Upper lobe of left lung (tissue), 6 donors: Measurements from ENCODE around the gene UNCX. TPM values are rescaled to one million over a fixed set of nuclear protein-coding genes. Genes with fewer than 3 reads are reported as not detected.

Source experiments
- ATAC-seq, 2 donors: fragments of 200-7000 bp; cut with Tn5 transposase; one replicate each; pipeline ENCODE4 v1.9.1; 2022; ENCODE audit warnings: mild to moderate bottlenecking in 2 of 2, moderate library complexity in 2 of 2; ENCODE audit not compliant: low FRiP score in 2 of 2
- DNase-seq, 2 donors: peaks; one replicate each; pipeline ENCODE4 v3.0.0-alpha.2; 2019 to 2020
- H3K27ac ChIP-seq, 4 donors: fragments of 200-600 bp; sonication (generic); one replicate each; pipeline ENCODE4 v1.5.1; 2016 to 2019
- H3K27me3 ChIP-seq, 4 donors: fragments of 200-600 bp; sonication (generic); one replicate each; pipeline ENCODE4 v1.5.1; 2017 to 2019
- H3K36me3 ChIP-seq, 4 donors: fragments of 200-600 bp; sonication (generic); one replicate each; pipeline ENCODE4 v1.5.1; 2016 to 2019
- H3K4me1 ChIP-seq, 4 donors: fragments of 200-600 bp; sonication (generic); one replicate each; pipeline ENCODE4 v1.5.1; 2018 to 2019
- H3K4me3 ChIP-seq, 4 donors: fragments of 200-600 bp; sonication (generic); one replicate each; pipeline ENCODE4 v1.5.1; 2017 to 2019; ENCODE audit warnings: mild to moderate bottlenecking in 2 of 4, moderate library complexity in 1 of 4
- H3K9me3 ChIP-seq, 4 donors: fragments of 200-600 bp; sonication (generic); one replicate each; pipeline ENCODE4 v1.5.1; 2018 to 2019
- EP300 ChIP-seq, 4 donors: sonication (generic); formaldehyde crosslinking; IDR thresholded peaks; one replicate each; pipeline ENCODE4 v1.5.1; 2017; ENCODE audit warnings: antibody characterized with exemption in 4 of 4, control low read depth in 2 of 4
- POLR2A ChIP-seq, 4 donors: fragments of 450-650 bp; IDR thresholded peaks; one replicate each; pipeline ENCODE4 v1.5.1; 2016 to 2017; ENCODE audit warnings: antibody characterized with exemption in 4 of 4, mild to moderate bottlenecking in 2 of 4
- POLR2AphosphoS5 ChIP-seq, 2 donors: sonication (generic); formaldehyde crosslinking; IDR thresholded peaks; one replicate each; pipeline ENCODE4 v1.5.1; 2017; ENCODE audit warnings: antibody characterized with exemption in 2 of 2
- WGBS, 2 donors: methylation state at CpG; one replicate each; pipeline ENCODE4 v1.1.5; 2017 to 2018; 5-methylcytosine and 5-hydroxymethylcytosine counted together
- total RNA-seq, 6 donors: library from RNA; depleted of rRNA in 4 of 6; stranded (reverse); fragments of >200 nt in 4 of 6; gene quantifications; one replicate each; pipeline versions ENCODE4 v1.1.0 to v1.2.1, GENCODE V29; 2016 to 2021
- TF ChIP-seq, protein P1 (sequence below), 6 experiments: fragments of 450-650 bp in 4 of 6; fragments of 200-600 bp in 2 of 6; sonication (generic) in 2 of 6; IDR thresholded peaks; one replicate each; pipeline ENCODE4 v1.5.1; 2016 to 2019; ENCODE audit warnings: antibody characterized with exemption in 6 of 6
- donor health status: DM: no; HTN: no; CAD: no; lungs with moderate emphysema.
- donor health status: DM: no; HTN: yes; CAD: no; lungs with severe emphysema.

UNCX gene
- total RNA-seq, 6 donors from 2014 or later: not detected

DNA sequence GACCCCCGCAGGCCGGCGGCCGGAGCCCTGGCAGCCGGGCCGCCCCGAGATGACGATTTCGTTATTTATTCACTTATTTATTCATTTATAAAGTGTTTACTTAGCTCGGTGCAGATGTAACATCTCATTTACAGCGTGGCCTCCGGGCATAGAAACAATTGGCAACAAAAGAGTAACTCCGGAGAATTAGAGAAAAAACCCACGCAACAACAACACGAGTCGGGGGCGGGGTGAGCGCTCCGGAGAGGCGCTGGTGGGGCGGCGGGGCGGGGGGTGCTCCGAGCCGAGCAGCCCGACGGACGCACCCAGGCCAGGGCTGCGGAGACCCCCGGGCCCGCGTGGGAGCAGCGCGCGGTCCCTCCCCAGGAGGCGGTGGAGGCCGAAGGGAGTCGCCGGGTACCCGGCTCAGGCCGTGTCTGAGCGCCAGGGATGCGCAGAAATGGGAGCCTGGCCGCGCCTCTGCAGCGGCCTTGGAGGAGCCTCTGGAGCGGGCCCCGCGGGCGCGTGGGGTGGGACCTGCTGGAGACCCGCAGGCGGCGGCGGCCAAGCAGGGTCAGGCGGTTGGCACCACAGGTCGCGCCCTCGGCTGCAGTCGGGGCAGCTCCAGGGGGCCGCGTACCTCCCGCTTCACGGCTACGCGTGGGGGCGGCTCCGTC is 14.3 kb downstream of the UNCX start:
- H3K4me3 ChIP-seq: no peak overlapping the region
- ATAC-seq (peak in 1 of 2 donors; percentile 25), DNase-seq (peak in 1 of 2 donors; percentile 85)
- peaks cover 5 to 81% (median 53%) of the 10 kb centered on the region in 4 donors for H3K27me3 ChIP-seq
- no peak for TF ChIP-seq EP300 (IDR thresholded peaks at IDR 0.05)
- no peak for TF ChIP-seq POLR2A (IDR thresholded peaks at IDR 0.05)
- no peak for TF ChIP-seq POLR2AphosphoS5 (IDR thresholded peaks at IDR 0.05)
- TF ChIP-seq, protein P1, sequence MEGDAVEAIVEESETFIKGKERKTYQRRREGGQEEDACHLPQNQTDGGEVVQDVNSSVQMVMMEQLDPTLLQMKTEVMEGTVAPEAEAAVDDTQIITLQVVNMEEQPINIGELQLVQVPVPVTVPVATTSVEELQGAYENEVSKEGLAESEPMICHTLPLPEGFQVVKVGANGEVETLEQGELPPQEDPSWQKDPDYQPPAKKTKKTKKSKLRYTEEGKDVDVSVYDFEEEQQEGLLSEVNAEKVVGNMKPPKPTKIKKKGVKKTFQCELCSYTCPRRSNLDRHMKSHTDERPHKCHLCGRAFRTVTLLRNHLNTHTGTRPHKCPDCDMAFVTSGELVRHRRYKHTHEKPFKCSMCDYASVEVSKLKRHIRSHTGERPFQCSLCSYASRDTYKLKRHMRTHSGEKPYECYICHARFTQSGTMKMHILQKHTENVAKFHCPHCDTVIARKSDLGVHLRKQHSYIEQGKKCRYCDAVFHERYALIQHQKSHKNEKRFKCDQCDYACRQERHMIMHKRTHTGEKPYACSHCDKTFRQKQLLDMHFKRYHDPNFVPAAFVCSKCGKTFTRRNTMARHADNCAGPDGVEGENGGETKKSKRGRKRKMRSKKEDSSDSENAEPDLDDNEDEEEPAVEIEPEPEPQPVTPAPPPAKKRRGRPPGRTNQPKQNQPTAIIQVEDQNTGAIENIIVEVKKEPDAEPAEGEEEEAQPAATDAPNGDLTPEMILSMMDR (IDR thresholded peaks at IDR 0.05): no peak
- H3K9me3 ChIP-seq: no peaks in the 10 kb centered on the region
- no peak overlapping the region for H3K27ac ChIP-seq
- H3K4me1 ChIP-seq: peaks cover 17 to 36% (median 23%) of the 10 kb centered on the region in 4 donors
- WGBS, 2 donors: 3 to 5% methylated on average over 20 to 38 of the region's 68 CpGs
- H3K36me3 ChIP-seq: no peaks in the 10 kb centered on the region

DNA sequence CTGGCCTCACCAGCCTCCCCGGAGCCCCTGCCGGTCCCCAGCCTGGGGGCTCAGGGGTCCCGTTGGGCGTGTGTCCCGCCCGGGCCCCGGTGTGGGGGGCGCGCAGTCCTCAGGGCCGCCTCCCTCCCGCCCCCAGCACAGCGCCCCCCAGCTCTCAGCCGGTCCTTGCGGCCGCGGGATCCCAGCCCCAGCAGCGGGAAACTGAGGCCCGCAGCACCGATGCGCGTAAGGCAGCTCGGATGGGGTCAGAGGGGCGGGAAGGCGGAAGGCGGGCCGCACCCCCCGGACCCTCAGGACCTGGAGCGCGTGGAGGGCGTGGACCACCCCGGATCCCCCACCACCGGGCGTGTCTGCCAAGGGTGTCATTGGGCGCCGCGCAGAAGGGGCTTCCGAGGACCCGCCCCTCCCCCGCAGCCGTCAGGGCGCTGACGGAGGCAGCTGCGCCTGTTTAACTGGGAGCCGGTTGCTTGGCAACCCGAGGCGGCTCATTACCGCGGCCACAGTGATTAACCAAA is 14.9 kb downstream of the UNCX start:
- ATAC-seq: peak in 1 of 2 donors; percentile 4
- peaks cover 17 to 32% (median 20%) of the 10 kb centered on the region in 4 donors for H3K4me1 ChIP-seq
- TF ChIP-seq, protein P1 (IDR thresholded peaks at IDR 0.05): no peak
- no peak for TF ChIP-seq POLR2AphosphoS5 (IDR thresholded peaks at IDR 0.05)
- no peak for TF ChIP-seq EP300 (IDR thresholded peaks at IDR 0.05)
- no peak overlapping the region for H3K4me3 ChIP-seq
- H3K36me3 ChIP-seq: no peaks in the 10 kb centered on the region
- no peak overlapping the region for H3K27ac ChIP-seq
- 2% methylated on average over 15 to 24 of the region's 48 CpGs for WGBS, 2 donors
- DNase-seq: peak in 1 of 2 donors; percentile 81
- peaks cover 5 to 81% (median 50%) of the 10 kb centered on the region in 4 donors for H3K27me3 ChIP-seq
- no peaks in the 10 kb centered on the region for H3K9me3 ChIP-seq

DNA sequence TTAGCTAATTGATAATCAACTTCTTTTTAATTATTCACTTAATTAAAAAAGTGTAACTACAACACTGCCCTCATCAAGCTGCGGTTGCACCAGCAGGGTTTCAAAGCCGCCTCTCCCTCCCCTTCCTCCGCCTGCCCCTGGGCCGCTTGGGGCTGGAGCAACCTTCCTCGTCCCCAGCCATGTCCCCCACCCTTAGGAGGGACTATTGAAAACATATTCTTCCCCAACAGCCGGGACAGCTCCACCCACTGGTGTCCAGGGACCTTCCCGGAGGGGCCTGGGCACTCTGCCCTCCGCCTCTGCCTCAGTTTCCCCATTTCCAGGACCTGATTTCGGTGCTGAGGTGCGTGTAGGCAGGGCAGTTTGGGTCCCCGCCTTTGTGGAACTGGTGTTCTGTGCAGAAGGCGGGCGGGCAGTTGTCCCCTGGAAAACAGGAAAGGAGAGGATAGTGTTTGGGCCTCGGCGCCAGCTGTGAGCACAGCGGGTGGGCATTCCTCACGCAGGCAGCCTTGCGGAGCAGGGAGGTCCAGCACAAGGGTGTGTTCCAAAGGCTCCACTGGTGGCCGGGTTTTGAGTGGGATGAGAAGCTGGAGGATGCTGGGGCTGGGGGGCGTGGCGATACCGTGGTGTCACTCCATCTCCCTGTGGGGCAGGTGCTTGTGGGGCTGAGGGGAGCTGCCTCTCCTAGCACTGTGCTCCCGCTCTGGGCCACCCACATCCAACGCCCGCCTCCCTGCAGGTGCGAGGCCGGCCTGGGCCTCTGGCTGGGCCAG is 15.7 kb downstream of the UNCX start:
- DNase-seq (peak in 1 of 2 donors; percentile 66), ATAC-seq (no peak)
- Histone ChIP-seq H3K27ac (no peak overlapping the region), H3K9me3 (no peaks in the 10 kb centered on the region), H3K36me3 (no peaks in the 10 kb centered on the region), H3K4me1 (peaks cover 17 to 29% (median 20%) of the 10 kb centered on the region in 4 donors), H3K4me3 (no peak overlapping the region), H3K27me3 (peaks cover 5 to 76% (median 45%) of the 10 kb centered on the region in 4 donors)
- 6% methylated on average over 5 to 27 of the region's 27 CpGs for WGBS, 2 donors
- TF ChIP-seq POLR2AphosphoS5 (IDR thresholded peaks at IDR 0.05): no peak
- no peak for TF ChIP-seq POLR2A (IDR thresholded peaks at IDR 0.05)
- TF ChIP-seq EP300 (IDR thresholded peaks at IDR 0.05): no peak
- TF ChIP-seq, protein P1 (IDR thresholded peaks at IDR 0.05): no peak

DNA sequence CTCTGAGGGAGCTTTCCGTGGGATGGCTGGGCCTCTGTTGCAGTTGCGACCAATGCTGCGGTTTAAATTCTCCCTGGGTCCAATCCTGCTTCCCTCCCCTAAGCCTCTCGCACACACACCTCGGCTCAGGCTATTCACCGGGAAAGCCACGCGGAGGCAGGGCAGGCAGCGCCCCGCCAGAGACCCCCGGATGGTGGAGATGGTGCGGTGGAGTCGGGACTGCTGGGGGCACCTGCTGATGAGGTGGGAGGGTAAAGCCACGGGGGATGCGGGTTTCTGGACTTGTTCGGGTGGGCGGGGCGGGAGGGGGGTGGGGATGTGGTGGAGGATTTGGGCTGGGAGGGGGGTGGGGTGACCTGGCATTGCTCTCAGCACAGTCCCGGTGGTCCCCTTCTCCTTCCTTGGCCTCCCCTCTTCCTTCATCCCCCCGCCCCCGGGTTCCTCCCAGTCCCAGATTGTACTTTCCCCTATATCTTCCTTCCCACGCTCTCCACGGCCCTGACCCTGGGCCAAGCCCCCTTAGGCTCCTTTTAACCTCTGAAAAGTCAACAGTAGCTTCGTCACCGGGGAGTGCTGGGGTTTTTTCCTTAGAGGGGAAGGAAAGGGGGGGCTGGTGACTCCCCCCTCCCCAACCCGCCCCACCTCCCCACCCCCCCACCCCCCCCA is 16.4 kb downstream of the UNCX start:
- no peak for DNase-seq
- no peak overlapping the region for H3K27ac ChIP-seq
- TF ChIP-seq EP300 (IDR thresholded peaks at IDR 0.05): no peak
- TF ChIP-seq, protein P1 (IDR thresholded peaks at IDR 0.05): no peak
- no peak for TF ChIP-seq POLR2A (IDR thresholded peaks at IDR 0.05)
- TF ChIP-seq POLR2AphosphoS5 (IDR thresholded peaks at IDR 0.05): no peak
- no peak for ATAC-seq
- no peaks in the 10 kb centered on the region for H3K9me3 ChIP-seq
- peaks cover 3 to 70% (median 41%) of the 10 kb centered on the region in 4 donors for H3K27me3 ChIP-seq
- H3K36me3 ChIP-seq: no peaks in the 10 kb centered on the region
- peaks cover 17 to 29% (median 20%) of the 10 kb centered on the region in 4 donors for H3K4me1 ChIP-seq
- no peak overlapping the region for H3K4me3 ChIP-seq
- 5 to 6% methylated on average over 13 to 20 of the region's 26 CpGs for WGBS, 2 donors
